SU-DHL-6 (cell line): ENCODE data around the gene TRIM7.
"Not testable (repeated sequence)": the region's sequence is repeated elsewhere in the genome, so short reads cannot be mapped to it uniquely, and the experiment has no call there.

Experiments
- H2AFZ ChIP-seq: fragments of 200-600 bp; sonication (generic); 2 replicates; pipeline ENCODE4 v1.6.1; 2014; ENCODE audit warnings: low read depth, mild to moderate bottlenecking, moderate library complexity, mixed read lengths, antibody characterized with exemption, low read length; ENCODE audit not compliant: severe bottlenecking
- H3F3A ChIP-seq: fragments of 200-600 bp; shearing (Covaris generic); 2 replicates; pipeline ENCODE4 v1.6.0; 2016; ENCODE audit warnings: antibody characterized with exemption, mild to moderate bottlenecking; ENCODE audit not compliant: insufficient read depth
- H3K27ac ChIP-seq: fragments of 200-600 bp; sonication (generic); 2 replicates; pipeline ENCODE4 v1.5.1; 2016; ENCODE audit warnings: low read depth, mild to moderate bottlenecking, low read length, moderate library complexity, mixed read lengths
- H3K27me3 ChIP-seq: fragments of 200-600 bp; sonication (generic), shearing (Covaris generic); 2 replicates; pipeline ENCODE4 v1.6.0; 2014; ENCODE audit warnings: mild to moderate bottlenecking, low read length
- H3K36me3 ChIP-seq: fragments of 200-600 bp; sonication (generic); 2 replicates; pipeline ENCODE4 v1.6.1; 2014; ENCODE audit warnings: mild to moderate bottlenecking, low read length, mixed read lengths
- H3K4me2 ChIP-seq: fragments of 300-600, 200-600 bp; shearing (Covaris generic), sonication (generic); 2 replicates; pipeline ENCODE4 v1.6.0; 2014; ENCODE audit warnings: low read length, low read depth, mild to moderate bottlenecking; ENCODE audit not compliant: poor library complexity, severe bottlenecking
- H3K4me3 ChIP-seq: fragments of 200-600 bp; sonication (generic); 2 replicates; pipeline ENCODE4 v1.5.1; 2014; ENCODE audit warnings: antibody characterized with exemption, low read length, mild to moderate bottlenecking, mixed read lengths; ENCODE audit not compliant: insufficient read depth, poor library complexity, severe bottlenecking
- H3K79me2 ChIP-seq: fragments of 200-600 bp; sonication (generic); 2 replicates; pipeline ENCODE4 v1.6.1; 2014; ENCODE audit warnings: mild to moderate bottlenecking, low read length, moderate library complexity; ENCODE audit not compliant: insufficient read depth
- H3K9ac ChIP-seq: fragments of 200-600 bp; sonication (generic); 2 replicates; pipeline ENCODE4 v1.7.0; 2014; ENCODE audit warnings: mild to moderate bottlenecking, low read length
- H3K9me2 ChIP-seq: fragments of 200-600 bp; sonication (generic); replicated peaks from 2 replicates; pipeline ENCODE4 v1.6.1; 2014; ENCODE audit warnings: low read length; ENCODE audit not compliant: insufficient read depth
- H3K9me3 ChIP-seq: fragments of 200-600 bp; sonication (generic); 2 replicates; pipeline ENCODE4 v1.6.1; 2014; ENCODE audit warnings: low read length, mixed read lengths; ENCODE audit not compliant: insufficient read depth
- H4K20me1 ChIP-seq: fragments of 200-600 bp; sonication (generic); 2 replicates; pipeline ENCODE4 v1.6.1; 2014; ENCODE audit warnings: low read depth, mild to moderate bottlenecking, antibody characterized with exemption, low read length, moderate library complexity, mixed read lengths
- CTCF ChIP-seq: fragments of 200-600 bp; sonication (generic); IDR thresholded peaks from one replicate; pipeline ENCODE4 v1.5.1; 2017; ENCODE audit warnings: antibody characterized with exemption, mild to moderate bottlenecking, low read length, moderate library complexity; ENCODE audit not compliant: insufficient read depth, poor library complexity, severe bottlenecking
- EZH2phosphoT487 ChIP-seq: fragments of 200-600 bp; sonication (generic), shearing (Covaris generic); conservative IDR thresholded peaks from 2 replicates; pipeline ENCODE4 v1.6.1; 2018; ENCODE audit warnings: mild to moderate bottlenecking, antibody characterized with exemption, low read length, moderate library complexity, mixed read lengths

The TRIM7 gene

GRCh38 chr5:181163487-181164075, 41.4 kb downstream of the TRIM7 start:
- Histone ChIP-seq H3F3A (peaks cover 21% of the 10 kb centered on the region), H3K9me2 (no peaks in the 10 kb centered on the region), H3K4me3 (no peak overlapping the region), H3K79me2 (no peaks in the 10 kb centered on the region), H3K36me3 (no peaks in the 10 kb centered on the region), H3K9me3 (no peaks in the 10 kb centered on the region), H4K20me1 (no peaks in the 10 kb centered on the region), H2AFZ (no peak overlapping the region), H3K27me3 (no peaks in the 10 kb centered on the region), H3K9ac (no peak overlapping the region), H3K27ac (no peak overlapping the region), H3K4me2 (no peak overlapping the region)
- no peak for TF ChIP-seq EZH2phosphoT487
- no peak for TF ChIP-seq CTCF

- H3F3A ChIP-seq = peaks cover 13% of the 10 kb centered on the region
These were observed 43.3 kb downstream of the TRIM7 start for GRCh38 chr5:181161534-181162175.

GRCh38 chr5:181160755-181161533, 44.1 kb downstream of the TRIM7 start:
- Histone ChIP-seq H3K4me3 (peak overlapping the region; percentile 56), H3K27ac (peak overlapping the region; percentile 69), H3K9ac (peak overlapping the region; percentile 39), H2AFZ (peak overlapping the region; percentile 94), H3F3A (peaks cover 13% of the 10 kb centered on the region), H3K4me2 (peak overlapping the region; percentile 88)
- H3K9me3 ChIP-seq, H3K36me3 ChIP-seq, H4K20me1 ChIP-seq, H3K9me2 ChIP-seq, H3K79me2 ChIP-seq, H3K27me3 ChIP-seq: not testable (repeated sequence)

More at GRCh38 chr5:181161534-181162175, 43.3 kb downstream of the TRIM7 start:
- no peaks in the 10 kb centered on the region for H3K27me3 ChIP-seq
- H3K4me2 ChIP-seq = peak overlapping the region; percentile 88
- H3K9me3 ChIP-seq = no peaks in the 10 kb centered on the region
- H3K79me2 ChIP-seq = no peaks in the 10 kb centered on the region
- H3K9ac ChIP-seq = peak overlapping the region; percentile 39
- no peaks in the 10 kb centered on the region for H4K20me1 ChIP-seq
- H3K27ac ChIP-seq = peak overlapping the region; percentile 69
- H3K4me3 ChIP-seq = peak overlapping the region; percentile 56
- no peaks in the 10 kb centered on the region for H3K9me2 ChIP-seq
- peak overlapping the region; percentile 94 for H2AFZ ChIP-seq
- H3K36me3 ChIP-seq = no peaks in the 10 kb centered on the region
- TF ChIP-seq CTCF = no peak
- no peak for TF ChIP-seq EZH2phosphoT487
